GM18498 (cell line): ENCODE results near the gene KIF4A.

Source experiments
- ATAC-seq: cut with Tn5 transposase; IDR thresholded peaks from one replicate; pipeline ENCODE4 v1.9.1; 2021; ENCODE audit warnings: mild to moderate bottlenecking, moderate library complexity; ENCODE audit not compliant: unreplicated experiment

KIF4A gene

DNA sequence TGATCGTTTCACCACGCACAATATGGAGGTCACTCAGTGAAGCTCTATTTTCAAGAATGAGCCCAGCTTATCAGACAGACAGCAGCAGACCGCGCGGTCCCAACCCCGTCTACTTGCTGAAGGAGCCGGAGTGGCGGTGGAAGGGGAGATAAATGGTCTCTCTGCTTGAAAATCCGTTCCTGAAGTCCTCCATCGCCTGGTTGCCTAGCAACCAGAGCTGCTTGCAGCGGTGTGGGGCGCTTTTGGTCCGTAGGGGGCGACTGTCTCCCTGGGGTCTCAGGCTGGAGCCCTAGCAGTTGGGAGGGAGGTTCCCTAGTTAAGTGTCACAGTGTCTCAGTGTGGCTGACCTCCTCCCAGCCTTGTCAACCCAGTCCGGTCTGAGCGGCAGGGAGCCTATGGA lies 146.4 kb downstream of the KIF4A start:
- ATAC-seq = no peak

DNA sequence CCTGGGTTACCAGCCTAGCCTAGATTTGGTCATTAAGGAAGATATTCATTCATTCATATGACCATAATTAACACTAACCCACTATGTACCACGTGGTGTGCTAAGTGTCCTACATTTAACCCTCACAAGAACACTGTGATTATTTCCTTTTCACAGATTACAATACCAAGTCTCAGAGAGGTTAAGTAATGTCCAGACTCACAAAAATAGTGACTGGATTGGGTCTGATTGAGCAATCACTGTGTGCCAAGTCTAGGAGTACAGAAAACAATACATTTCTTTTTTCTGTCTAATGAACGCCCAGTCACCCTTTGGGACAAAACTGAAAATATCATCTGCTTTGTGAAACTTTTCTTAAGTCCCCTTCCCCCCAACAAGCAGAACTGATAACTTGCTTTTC lies 147.1 kb downstream of the KIF4A start:
- no peak for ATAC-seq

DNA sequence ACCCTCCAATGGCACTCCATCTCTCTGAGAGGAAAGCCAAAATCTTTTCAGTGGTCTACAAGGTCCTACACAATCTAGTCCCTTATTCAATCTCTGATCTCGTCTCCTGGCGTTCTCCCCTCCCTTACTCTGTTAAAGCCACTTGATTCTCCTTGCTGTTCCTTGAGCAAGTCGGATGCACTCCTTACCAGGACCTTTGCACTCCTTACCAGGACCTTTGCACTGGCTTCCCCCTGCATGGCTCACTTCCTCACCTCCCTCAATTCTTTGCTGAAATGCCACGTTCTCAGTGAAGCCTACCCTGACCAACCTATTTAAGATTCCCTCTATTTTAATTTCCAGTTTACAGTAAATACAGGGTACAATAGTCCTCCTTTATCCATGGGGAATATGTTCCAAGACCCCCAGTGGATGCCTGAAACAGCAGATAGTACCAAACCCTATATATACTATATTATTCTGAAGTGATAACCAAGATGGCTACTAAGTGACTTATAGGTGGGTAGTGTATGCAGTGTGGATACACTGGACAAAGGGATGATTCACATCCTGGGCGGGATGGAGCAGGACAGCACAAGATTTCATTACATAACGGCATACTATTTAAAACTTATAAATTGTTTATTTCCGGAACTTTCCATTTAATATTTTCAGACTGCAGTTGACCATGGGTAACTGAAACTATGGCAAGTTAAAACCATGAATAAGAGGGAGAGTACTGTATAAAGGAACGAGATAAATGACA lies 148.2 kb downstream of the KIF4A start:
- no peak for ATAC-seq

DNA sequence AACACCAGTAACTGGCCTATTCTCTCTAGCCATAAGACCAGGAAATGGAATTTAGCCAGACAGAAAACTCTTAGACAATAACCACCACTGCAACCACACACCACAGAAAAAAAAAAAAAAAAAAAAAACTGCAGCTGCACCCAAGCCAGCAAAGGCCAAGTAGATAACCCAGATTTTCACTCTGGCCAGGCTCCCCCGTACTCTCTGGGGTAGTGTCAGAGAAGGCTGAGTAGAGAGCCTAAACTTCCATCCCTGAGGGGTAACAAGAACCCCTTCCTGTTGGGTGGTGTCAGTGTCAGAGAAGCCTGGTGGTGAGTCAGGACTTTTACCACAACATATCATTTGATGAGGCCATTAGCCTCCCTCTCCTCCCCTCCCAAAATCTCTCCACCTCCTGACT lies 149.1 kb downstream of the KIF4A start:
- ATAC-seq = no peak

DNA sequence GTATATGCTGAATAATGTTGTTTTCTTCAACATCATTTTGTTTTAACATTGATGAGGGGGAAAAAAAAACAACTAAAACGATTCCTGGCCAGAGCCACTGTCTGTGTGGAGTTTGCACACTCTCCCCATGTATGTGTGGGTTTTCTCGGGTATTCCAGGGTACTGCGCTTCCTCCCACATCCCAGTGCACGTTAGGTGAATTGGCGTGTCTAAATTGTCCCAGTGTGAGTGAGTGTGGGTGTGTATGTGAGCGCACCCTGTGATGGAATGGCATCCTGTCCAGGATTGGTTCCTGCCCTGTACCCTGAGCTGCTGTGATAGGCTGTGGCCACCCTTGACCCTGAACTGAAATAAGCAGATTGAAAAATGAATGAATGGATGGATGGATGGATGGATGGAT lies 152.3 kb downstream of the KIF4A start:
- ATAC-seq = no peak

DNA sequence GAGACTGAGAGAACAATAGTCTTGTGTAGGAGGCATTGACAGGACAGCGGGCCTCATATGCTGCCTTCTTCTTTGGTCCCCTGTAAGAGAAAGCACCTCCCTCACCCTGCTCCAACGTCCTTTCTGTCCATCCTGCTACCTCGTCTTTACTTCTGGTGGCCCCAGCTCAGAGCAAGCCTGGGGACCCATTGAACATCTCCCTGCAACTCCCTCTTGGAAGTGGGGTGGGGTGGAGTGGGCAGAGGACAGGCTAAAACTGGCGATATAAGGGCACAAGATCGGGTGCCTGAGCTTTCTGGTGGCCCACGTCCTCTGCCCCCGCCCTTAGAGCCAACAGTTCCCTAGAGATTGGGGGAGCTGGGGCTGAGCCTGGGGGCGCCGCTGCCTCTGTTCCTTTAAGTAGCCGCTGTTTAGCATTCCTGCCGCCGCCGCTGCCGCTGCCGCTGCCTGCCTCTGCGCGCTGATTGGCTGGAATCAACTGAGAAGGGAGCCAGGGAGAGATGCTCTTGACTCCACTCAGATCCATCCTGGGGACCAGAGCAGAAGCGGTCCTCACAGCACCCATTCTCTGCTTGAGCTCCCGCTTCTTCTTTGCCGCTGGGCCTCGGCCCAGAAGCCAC lies 154.5 kb downstream of the KIF4A start, which contains the start of gene DLG3:
Gene DLG3 (plus strand): TSS at position 510 of the 620 bp plus-strand sequence. CDS start 367 bp downstream, outside the sequence.
- no peak for ATAC-seq

DNA sequence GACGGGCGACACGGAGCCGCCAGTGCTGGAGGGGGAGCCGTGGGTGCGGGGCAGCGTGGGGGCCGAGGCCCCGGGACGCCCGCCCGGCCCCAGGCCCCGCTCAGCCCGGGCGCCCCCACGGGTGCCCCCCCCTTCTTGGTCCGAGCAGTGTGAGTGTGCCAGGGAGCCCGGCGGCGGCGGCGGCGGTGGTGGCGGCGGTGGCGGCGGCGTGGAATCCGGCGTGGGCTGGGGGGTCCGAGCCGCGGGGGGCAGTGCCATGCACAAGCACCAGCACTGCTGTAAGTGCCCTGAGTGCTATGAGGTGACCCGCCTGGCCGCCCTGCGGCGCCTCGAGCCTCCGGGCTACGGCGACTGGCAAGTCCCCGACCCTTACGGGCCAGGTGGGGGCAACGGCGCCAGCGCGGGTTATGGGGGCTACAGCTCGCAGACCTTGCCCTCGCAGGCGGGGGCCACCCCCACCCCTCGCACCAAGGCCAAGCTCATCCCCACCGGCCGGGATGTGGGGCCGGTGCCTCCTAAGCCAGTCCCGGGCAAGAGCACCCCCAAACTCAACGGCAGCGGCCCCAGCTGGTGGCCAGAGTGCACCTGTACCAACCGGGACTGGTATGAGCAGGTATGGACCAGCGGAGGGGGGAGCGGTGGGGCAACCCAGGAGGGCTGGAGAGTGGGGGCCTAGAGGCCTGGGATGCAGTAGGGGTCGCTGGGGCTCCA lies 155.2 kb downstream of the KIF4A start:
- no peak for ATAC-seq

DNA sequence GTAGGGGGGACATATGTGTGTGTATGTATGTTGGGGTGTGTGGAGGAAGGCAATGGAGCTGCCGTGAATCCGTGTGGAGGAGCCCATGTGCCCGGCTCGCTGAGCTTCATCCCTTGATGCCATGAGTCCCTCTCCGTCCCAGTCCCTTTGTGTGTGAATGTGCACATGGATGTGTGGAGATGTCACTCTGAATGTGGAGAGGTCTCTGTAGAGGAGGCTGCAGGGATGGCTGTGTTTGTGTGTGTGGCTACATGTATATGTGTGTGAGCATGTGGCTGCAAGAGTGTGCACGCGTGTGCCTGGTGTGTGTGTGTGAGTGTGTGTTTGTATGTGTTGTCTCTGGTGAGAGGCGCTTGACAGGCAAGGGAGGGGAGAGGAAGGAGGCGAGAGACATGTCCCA lies 156.0 kb downstream of the KIF4A start:
- no peak for ATAC-seq

DNA sequence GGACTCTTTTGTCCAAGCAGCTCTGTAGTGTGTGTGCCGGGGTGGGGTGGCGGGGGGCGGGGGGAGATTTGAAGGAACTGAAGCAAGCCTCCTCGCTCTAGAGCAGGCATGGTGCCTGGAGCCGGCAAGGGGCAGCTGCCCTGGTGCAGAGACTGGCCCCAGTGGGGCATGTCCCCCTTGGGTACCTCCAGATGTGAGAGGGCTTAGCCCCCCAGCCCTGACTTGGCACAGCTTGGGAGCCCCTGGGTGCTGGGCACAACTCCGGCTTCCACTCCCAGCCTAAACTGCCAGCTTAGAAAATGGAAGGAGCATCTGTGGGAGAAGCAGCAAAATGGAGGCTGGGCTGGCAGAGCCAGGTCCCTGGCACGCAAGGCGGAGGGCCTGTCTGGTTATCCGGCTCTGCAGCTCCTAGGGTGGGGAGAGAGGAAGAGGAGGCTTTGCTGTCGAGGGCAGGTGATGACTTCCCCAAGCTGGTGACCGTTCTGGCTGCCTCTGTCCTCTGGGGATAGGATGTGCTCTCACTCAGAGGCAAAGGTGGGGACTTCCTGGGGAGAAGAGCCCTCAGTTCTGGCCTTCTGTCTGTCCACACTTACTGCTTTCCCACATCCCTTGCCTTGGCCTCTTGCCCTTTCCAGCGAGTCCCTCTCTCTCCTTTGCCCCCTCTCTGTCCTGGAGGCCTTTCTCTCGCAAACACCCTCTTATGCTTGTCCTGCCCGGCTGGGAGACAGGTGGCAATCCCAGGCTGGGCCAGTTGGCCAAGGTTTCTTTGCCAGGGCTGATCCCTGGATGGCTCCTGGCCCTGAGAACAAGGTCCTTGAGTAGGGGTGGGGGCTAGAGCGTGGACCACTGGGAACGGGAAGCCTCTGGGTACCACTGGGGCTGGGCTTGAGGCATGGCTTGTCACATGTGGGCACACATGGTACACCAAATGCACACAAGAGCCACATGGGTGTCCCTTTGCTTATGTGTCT lies 156.8 kb downstream of the KIF4A start:
- no peak for ATAC-seq

DNA sequence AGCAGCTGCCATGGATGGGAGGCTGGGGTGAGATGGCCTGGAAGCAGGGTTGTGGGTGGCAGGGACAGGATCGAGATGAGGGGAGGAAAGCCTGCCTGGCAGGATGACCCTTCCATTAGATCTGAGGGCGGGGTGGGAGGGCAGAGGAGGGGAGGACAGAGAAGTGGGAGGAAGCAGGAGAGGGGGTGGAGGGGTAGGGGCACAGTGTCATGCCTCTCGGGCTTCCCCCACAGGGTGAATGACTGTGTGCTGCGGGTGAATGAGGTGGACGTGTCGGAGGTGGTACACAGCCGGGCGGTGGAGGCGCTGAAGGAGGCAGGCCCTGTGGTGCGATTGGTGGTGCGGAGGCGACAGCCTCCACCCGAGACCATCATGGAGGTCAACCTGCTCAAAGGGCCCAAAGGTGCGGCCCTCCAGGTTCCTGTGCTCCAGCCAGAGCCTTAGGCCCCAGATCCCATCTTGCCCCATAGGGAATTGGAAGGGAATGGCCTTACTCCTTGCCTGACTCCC lies 159.6 kb downstream of the KIF4A start:
- no peak for ATAC-seq

DNA sequence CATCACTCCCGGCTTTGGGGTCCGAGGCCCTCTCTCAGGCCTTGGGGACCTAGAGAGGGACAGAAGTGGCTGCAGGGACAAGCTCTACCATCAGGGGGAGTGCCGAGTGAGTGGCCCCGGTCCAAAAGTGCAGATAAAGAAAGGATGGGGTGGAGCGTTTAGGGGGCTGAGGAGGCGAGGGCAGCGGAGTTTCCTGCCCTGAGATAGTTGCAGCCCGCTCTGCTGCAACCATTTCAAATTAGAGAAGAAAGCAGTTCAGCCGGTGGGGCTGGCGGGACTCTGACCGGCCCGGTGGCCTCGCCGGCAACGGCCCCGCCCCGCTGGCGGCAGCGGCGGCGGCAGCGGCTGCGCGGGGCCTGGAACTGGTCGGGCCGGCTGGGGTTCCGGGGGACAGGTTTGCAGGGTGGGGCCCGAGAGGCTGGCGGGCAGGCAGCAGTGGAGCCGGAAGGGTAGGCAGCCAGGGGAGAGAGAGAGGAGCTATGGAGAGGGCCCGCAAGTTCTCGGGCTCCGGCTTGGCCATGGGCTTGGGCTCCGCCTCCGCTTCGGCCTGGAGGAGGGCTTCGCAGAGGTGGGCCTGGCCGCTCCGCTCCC lies 162.3 kb downstream of the KIF4A start:
- ATAC-seq = peak; percentile 48

DNA sequence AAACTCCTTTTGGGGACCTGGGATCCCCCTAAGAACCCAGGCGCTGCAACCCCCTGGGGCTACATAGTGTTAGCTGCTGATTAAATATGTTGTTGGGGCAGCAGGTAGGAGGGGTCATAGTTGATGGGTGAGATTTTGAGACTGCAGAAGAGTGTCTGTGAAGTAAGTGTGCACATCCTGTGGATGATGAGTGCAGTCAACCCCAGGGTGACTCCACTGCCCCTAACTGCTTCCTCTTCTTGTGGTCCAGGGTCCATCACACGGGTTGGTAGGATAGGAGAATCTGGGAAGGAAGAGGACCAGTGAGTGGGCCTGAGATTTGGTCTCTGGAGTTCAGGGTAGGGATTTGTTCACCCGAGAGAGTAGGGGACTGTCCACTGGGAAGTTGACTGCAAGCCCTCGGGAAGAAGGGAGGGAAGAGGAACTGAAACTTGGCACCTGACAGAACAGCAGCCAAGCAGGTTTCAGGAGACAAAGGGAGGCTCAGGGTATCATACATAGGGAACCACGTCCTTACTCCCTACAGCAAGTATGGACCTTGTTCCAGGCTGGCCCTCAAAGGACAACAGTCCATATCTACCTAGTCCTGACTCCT lies 163.2 kb downstream of the KIF4A start:
- no peak for ATAC-seq

DNA sequence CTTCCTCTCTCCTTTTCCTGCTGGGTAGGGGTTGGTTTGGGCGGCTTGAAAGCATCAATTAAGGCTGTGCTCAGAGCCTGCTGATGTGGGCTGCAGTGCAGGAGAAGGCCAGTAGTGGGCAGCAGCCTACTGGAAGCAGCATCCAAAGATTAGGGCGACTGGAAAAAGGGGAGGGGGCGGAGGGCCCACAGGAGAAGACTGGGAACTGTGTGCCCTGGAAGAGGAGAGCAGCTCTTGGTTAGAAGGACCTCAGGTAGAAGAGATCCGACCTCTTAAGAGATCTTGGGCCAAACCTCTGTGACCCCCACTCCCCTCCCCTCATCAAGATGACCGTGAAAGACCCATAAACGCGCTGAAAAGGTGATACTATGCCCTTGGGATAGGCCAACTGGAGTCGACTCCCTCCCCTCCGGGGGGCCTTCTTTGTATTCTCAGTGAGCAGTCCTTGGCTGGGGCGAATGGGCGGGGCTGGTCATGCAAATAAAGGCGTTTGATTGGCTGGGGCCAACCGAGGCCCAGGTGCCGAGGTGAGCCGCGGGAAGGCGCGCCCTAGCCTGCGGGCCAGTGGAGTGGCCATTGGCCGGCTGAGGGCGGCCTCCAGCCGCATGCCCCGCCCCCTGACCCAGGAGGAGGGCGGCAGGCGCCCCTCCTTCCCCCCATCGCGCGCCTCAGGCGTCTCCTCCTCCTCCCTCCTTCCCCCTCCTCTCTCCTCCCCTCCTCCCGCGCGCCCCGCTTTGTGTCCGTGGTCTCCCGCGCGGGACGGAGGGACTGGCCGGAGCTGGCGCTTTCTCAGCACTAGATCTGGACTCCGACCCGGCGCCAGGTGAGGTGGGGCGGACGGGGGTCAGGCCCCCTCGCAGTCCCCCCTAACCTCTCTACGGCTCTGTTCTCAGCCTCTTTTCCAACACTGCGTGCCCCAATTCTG lies 164.8 kb downstream of the KIF4A start:
- peak; percentile 51 for ATAC-seq

DNA sequence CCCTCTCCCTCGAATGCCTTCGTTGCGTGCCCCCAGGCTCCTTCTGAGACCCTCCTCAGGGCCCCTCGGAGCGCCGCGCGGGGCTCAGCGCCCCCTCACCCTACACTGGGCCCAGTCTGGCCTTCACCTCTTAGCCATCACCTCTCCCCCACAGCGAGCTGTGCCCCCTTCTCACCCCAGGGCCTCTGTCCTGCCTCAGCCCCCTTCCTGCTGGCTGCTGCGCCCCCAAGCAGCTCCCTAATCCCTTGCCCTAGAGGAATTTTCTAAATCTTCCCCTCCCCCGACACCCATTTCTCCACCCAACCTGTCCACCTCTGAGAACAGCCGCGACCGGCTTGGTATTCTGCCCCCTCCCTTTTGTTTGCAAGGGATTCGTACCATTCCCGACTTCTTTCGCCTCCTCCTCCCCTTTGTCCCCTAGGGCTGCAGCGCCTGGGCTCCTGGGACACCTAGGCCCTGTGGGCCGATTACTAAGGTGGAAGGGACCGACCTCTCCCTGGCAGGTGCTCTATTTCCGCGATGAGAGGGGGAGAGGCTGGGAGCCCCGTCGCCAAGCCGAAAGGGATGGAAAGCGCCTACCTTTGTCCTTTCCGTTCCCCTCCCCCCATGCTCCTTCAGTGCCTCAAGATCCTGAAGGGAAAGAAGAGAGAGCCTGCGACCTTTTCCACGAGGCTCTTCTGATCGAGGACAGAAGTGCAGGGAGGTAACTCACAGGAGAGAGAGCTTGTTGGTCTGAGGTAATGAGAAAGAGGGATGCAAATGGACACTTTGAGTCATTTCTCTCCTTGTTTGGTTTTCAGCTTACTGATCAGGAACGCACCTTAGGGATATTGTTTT lies 165.7 kb downstream of the KIF4A start:
- ATAC-seq = no peak

DNA sequence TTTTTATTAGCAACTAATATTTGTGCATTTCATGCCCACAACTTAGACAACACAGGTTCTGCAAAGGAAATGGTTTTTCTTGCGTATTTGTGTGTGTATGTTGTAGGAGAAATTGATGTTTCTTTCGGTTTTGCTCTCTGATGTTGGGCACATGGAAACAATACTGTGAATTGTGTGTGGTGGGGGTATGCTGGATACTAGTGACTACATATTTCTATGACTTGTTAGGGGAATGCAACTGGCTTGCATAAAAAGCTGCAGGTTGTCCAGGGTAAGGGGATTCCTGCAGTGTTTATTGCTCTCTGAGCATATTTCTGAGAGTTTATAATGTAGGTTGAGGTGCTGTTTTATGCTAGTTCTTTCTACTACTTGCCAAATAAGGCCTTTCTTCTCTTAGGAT lies 166.4 kb downstream of the KIF4A start:
- ATAC-seq = no peak

DNA sequence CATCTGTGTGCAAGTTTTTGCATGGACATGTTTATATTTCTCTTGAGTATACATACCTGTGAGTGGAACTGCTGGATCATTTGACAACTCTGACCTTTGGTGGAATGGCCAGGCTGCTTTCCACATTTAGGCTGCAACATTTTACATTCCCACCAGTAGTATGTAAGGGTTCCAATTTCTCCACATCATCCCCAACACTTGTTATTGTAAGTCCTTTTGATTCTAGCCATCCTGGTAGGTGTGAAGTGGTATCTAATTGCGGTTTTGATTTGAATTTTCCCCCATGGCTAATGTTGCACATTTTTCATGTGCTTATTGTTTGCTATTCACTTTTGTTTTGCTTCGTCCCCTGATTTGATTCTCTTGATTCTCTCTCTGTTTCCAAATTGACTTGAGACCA lies 171.1 kb downstream of the KIF4A start:
- ATAC-seq = no peak

DNA sequence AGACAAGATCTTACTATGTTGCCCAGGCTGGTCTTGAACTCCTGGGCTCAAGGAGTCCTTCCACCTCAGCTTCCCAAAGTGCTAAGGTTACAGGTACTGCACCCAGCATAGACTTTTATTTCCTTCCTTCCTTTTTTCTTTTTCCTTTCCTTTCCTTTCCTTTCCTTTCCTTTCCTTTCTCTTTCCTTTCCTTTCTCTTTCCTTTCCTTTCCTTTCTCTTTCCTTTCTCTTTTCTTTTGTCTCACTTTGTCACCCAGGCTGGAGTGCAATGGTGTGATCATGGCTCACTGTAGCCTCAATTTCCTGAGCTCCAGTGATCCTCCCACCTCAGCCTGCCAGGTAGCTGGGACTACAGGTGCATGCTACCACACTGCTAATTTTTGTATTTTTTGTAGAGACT lies 174.1 kb downstream of the KIF4A start:
- no peak for ATAC-seq

DNA sequence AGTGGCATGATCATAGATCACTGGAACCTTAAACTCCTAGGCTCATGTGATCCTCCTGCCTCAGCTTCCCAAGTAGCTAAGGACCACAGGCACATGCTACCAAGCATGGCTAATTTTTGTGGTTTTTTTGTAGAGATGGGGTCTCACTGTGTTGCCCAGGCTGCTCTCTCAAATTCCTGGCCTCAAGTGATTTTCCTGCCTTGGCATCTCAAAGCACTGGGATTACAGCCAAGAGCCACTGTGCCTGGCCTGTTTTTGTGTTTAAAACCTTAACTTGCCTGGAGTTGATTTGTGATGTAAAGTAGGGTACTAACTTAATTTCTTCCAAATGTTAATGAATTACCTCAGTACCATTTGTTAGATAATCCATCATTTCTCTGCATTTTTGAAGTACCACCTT lies 177.1 kb downstream of the KIF4A start:
- no peak for ATAC-seq
